Thyroid gland (tissue), 4 donors: ENCODE results near the gene NDUFAF5. TPM values are rescaled to one million over a fixed set of nuclear protein-coding genes. Genes with fewer than 3 reads are reported as not detected.

ENCODE experiments used
- DNase-seq, 2 donors: peaks; one replicate each; pipeline ENCODE4 v3.0.0-alpha.2; 2019
- H3K27ac ChIP-seq, 3 donors: fragments of 200-600 bp; sonication (generic); 1 replicate in 2 of 3; 2 replicates in 1 of 3; pipeline ENCODE4 v1.5.1; 2016 to 2019; ENCODE audit warnings: mild to moderate bottlenecking in 1 of 3, moderate library complexity in 1 of 3
- H3K27me3 ChIP-seq: fragments of 200-600 bp; sonication (generic); one replicate; pipeline ENCODE4 v1.5.1; 2019
- H3K36me3 ChIP-seq, 2 donors: fragments of 200-600 bp; sonication (generic); one replicate each; pipeline ENCODE4 v1.5.1; 2016 to 2019
- H3K4me1 ChIP-seq, 2 donors: fragments of 200-600 bp; sonication (generic); one replicate each; pipeline ENCODE4 v1.5.1; 2017 to 2019
- H3K4me3 ChIP-seq, 3 donors: fragments of 200-600 bp; sonication (generic); replicated peaks in 1 of 3; 1 replicate in 2 of 3; 2 replicates in 1 of 3; pipeline ENCODE4 v1.5.1; 2016; ENCODE audit warnings: mild to moderate bottlenecking in 1 of 3
- H3K9me3 ChIP-seq: fragments of 200-600 bp; sonication (generic); one replicate; pipeline ENCODE4 v1.5.1; 2017
- CTCF ChIP-seq, 6 experiments: fragments of 200-600 bp in 3 of 6; fragments of 450-650 bp in 3 of 6; sonication (generic) in 3 of 6; IDR thresholded peaks; one replicate each; pipeline ENCODE4 v1.5.1; 2016 to 2019; ENCODE audit warnings: antibody characterized with exemption in 6 of 6, mild to moderate bottlenecking in 2 of 6, inconsistent platforms in 1 of 6, moderate library complexity in 1 of 6
- POLR2A ChIP-seq, 2 donors: fragments of 450-650 bp; IDR thresholded peaks; one replicate each; pipeline ENCODE4 v1.6.1; 2017; ENCODE audit warnings: antibody characterized with exemption in 2 of 2, mild to moderate bottlenecking in 2 of 2, moderate library complexity in 1 of 2
- WGBS, 2 donors: methylation state at CpG; one replicate each; pipeline ENCODE4 v1.1.5; 2017; 5-methylcytosine and 5-hydroxymethylcytosine counted together
- intact Hi-C: fragments of 100-400 bp; cut with DNase I; formaldehyde crosslinking; loops from one replicate; pipeline ENCODE4 v1.15.1; 2023
- total RNA-seq, 4 donors: library from RNA; depleted of rRNA; stranded (reverse); fragments of >200 nt; gene quantifications; one replicate each; pipeline ENCODE4 v1.2.3, GENCODE V29; 2016

The NDUFAF5 gene
- total RNA-seq, 4 donors from 2014 or later, result 11.9 to 15.7 (median 14.7) TPM

GRCh38 chr20:13741879-13742278 lies 42.9 kb upstream of the NDUFAF5 start:
- H3K4me1 ChIP-seq, result no peaks in the 10 kb centered on the region
- no peaks in the 10 kb centered on the region for H3K9me3 ChIP-seq
- H3K27me3 ChIP-seq, result no peaks in the 10 kb centered on the region
- TF ChIP-seq CTCF (IDR thresholded peaks at IDR 0.05) (no peak), POLR2A (IDR thresholded peaks at IDR 0.05) (no peak)
- intact Hi-C loops, result no loop called here
- WGBS, 2 donors, result 92 to 99% methylated on average over 6 of the region's 6 CpGs
- H3K36me3 ChIP-seq, result peaks cover 0 to 5% of the 10 kb centered on the region in 2 donors
- H3K4me3 ChIP-seq, result no peak overlapping the region
- no peak overlapping the region for H3K27ac ChIP-seq
- no peak for DNase-seq

GRCh38 chr20:13744352-13744751 lies 40.5 kb upstream of the NDUFAF5 start:
- no peaks in the 10 kb centered on the region for H3K27me3 ChIP-seq
- H3K4me1 ChIP-seq, result no peaks in the 10 kb centered on the region
- H3K27ac ChIP-seq, result no peak overlapping the region
- H3K36me3 ChIP-seq, result peaks cover 0 to 5% of the 10 kb centered on the region in 2 donors
- WGBS, 2 donors, result 62 to 71% methylated on average over 1 of the region's 1 CpG
- no peak for DNase-seq
- no peaks in the 10 kb centered on the region for H3K9me3 ChIP-seq
- H3K4me3 ChIP-seq, result no peak overlapping the region
- TF ChIP-seq POLR2A (IDR thresholded peaks at IDR 0.05), result no peak
- TF ChIP-seq CTCF (IDR thresholded peaks at IDR 0.05), result no peak
- intact Hi-C loops, result no loop called here

- Histone ChIP-seq H3K4me1 (no peaks in the 10 kb centered on the region), H3K27me3 (no peaks in the 10 kb centered on the region), H3K27ac (no peak overlapping the region), H3K36me3 (peaks cover 0 to 5% of the 10 kb centered on the region in 2 donors), H3K9me3 (no peaks in the 10 kb centered on the region), H3K4me3 (no peak overlapping the region)
- WGBS, 2 donors, result 62 to 99% methylated on average over 2 of the region's 2 CpGs
- TF ChIP-seq CTCF (IDR thresholded peaks at IDR 0.05), result no peak
- TF ChIP-seq POLR2A (IDR thresholded peaks at IDR 0.05), result no peak
- intact Hi-C loops, result no loop called here
- DNase-seq, result no peak
These were observed 39.0 kb upstream of the NDUFAF5 start for GRCh38 chr20:13745784-13746183.

- TF ChIP-seq POLR2A (IDR thresholded peaks at IDR 0.05) (no peak), CTCF (IDR thresholded peaks at IDR 0.05) (no peak)
- intact Hi-C loops, result no loop called here
These were observed 35.0 kb upstream of the NDUFAF5 start for GRCh38 chr20:13749811-13750210.

GRCh38 chr20:13753436-13754036 lies 31.3 kb upstream of the NDUFAF5 start:
- intact Hi-C loops, result no loop called here
- peaks cover 0 to 8% of the 10 kb centered on the region in 2 donors for H3K36me3 ChIP-seq
- 94 to 96% methylated on average over 2 of the region's 2 CpGs for WGBS, 2 donors

More at GRCh38 chr20:13749811-13750210, 35.0 kb upstream of the NDUFAF5 start:
- 91 to 96% methylated on average over 3 of the region's 3 CpGs for WGBS, 2 donors
- no peaks in the 10 kb centered on the region for H3K36me3 ChIP-seq
- H3K9me3 ChIP-seq, result no peaks in the 10 kb centered on the region
- no peak overlapping the region for H3K27ac ChIP-seq
- no peaks in the 10 kb centered on the region for H3K4me1 ChIP-seq
- no peak overlapping the region for H3K4me3 ChIP-seq
- DNase-seq, result no peak
- H3K27me3 ChIP-seq, result no peaks in the 10 kb centered on the region

More at GRCh38 chr20:13753436-13754036, 31.3 kb upstream of the NDUFAF5 start:
- no peaks in the 10 kb centered on the region for H3K27me3 ChIP-seq
- no peak overlapping the region for H3K27ac ChIP-seq
- TF ChIP-seq CTCF (IDR thresholded peaks at IDR 0.05), result no peak
- no peak for TF ChIP-seq POLR2A (IDR thresholded peaks at IDR 0.05)
- no peak overlapping the region for H3K4me3 ChIP-seq
- no peaks in the 10 kb centered on the region for H3K4me1 ChIP-seq
- H3K9me3 ChIP-seq, result no peaks in the 10 kb centered on the region
- no peak for DNase-seq
